HG03045 (cell line): Measurements from ENCODE around the gene SYNGR1.

Source experiments
- ATAC-seq: cut with Tn5 transposase; IDR thresholded peaks from one replicate; pipeline ENCODE4 v1.9.1; 2021; ENCODE audit warnings: mild to moderate bottlenecking, moderate library complexity; ENCODE audit not compliant: unreplicated experiment

SYNGR1 gene

DNA sequence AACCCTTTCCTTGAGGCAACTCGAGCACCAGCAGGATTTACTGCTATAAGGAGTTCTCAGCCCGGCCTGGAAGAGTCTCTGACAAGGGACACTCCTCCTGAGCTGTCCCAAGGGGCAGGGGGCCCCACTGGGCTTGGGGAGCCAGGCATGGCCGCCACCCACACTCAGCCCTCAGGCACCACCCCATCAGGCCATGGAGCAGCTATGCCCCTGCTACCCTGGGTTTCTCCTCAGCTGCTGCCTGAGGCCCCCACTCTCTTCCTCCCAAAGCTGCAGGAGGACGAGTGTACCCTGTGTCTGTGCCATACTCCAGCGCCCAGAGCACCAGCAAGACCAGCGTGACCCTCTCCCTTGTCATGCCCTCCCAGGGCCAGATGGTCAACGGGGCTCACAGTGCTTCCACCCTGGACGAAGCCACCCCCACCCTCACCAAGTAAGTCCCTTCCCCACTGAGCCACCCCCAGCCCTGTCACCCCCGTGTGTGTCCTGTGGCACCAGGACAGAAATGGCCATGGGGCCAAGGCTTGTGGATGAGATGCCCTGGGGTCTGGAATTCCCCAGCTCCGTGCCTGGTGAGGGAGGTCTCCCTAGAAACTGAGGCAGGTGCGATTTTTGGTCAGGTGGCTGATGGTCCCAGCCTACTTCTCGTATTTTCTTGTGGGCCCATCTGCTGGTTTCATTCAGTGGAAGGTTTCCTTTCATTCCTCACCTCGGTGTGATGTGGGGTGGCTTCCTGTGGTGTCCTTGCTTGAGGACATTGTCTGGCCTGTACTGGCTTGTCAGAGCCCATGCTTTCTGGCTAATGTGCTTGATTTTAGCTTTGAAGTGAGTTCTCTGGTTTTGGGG is 78.2 kb downstream of the SYNGR1 start:
- no peak for ATAC-seq

- no peak for ATAC-seq
These were observed 78.8 kb downstream of the SYNGR1 start for GRCh38 chr22:39428597-39429071.

DNA sequence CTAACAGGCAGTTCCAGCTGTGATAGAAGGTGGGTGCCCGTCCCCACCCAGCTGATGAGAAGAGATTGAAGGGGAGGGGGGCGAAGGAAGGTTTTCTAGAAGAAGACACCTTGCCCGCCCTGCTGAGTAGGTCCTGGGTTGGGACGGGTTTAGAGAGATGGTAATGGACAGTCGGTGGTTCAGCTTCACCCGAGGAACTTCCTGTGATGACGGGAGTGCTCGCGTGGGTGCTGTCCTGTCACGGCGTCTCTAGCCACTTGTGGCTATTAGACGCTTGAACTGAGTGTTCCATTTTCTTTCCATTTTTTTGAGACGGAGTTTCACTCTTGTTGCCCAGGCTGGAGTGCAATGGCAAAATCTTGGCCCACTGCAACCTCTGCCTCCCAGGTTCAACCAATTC is 79.4 kb downstream of the SYNGR1 start:
- ATAC-seq: no peak

DNA sequence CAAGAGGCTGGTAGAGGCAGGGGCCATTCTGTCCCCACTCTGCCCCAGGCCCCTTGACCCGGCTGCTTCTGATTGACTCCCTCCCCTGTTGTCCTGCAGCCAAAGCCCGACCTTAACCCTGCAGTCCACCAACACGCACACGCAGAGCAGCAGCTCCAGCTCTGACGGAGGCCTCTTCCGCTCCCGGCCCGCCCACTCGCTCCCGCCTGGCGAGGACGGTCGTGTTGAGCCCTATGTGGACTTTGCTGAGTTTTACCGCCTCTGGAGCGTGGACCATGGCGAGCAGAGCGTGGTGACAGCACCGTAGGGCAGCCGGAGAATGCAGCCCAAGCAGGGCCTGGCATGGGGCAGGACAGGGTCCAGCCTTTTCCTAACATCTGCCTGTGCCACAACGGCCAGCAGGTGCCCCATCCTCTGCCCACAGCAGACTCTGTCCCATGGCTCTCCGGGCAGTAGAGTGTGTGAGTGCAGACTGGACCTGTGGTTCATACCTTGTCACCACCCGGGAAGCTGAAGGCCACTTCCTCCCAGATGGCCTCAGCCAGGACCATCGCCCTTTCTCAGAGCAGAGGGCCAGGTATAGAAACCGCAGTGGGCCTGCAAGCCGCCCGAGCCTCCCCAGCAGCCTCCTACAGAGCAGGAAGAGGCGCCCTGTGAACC is 80.3 kb downstream of the SYNGR1 start:
- no peak for ATAC-seq

GRCh38 chr22:39430576-39431150 is 80.9 kb downstream of the SYNGR1 start:
- ATAC-seq: no peak

DNA sequence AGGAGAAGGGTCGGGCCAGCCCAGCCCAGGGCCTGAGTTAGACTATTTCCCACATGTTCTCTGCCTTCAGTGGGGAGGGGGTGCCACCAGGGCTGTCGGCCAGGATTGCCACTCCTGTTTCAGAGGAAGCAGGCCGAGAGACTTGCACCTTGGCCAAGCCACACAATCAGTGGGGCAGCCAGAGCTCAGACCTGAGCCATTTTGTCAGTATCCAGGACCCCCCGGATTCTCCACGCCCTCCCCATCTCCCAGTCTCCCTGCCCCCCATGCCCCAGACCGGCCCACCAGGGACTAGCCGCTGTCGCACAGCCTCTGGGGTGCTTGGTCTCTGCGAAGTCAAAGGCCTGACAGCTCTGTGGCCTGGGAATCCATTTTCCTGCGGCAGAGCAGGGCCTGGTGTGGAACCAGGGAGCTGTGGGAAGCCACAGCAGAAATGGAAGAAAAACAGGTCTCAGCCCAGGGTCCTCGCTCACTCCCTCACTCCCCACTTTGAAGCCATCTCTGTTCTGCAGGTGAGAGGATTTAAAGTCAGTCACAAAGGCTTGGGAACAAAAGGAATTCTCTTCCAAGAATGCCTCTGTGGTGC is 81.5 kb downstream of the SYNGR1 start:
- ATAC-seq: no peak

DNA sequence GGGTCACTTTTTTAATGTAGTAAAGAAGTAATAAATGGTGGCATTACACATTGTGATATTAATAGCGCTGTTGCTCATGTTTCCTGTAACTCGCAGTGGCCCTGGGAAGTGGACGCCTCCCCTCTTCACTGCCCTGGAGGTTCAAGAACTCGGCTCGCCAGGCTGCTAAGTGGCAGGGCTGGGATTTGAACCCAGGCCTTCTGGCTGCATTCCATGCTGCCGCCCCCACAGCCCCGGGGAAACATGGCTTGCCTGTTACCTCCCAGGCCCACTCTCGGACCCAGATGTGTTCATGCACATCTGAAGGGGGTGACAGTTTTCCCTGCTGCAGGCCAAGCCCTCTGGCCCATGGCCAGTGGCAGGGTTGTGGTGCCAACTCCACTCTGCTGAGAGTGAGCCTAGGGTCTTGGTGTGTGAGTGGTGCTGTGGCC is 82.0 kb downstream of the SYNGR1 start:
- ATAC-seq: no peak

- no peak for ATAC-seq
These were observed 82.6 kb downstream of the SYNGR1 start for GRCh38 chr22:39432361-39432811.

- no peak for ATAC-seq
These were observed 83.9 kb downstream of the SYNGR1 start for GRCh38 chr22:39433476-39434242.

GRCh38 chr22:39434243-39434653 is 84.5 kb downstream of the SYNGR1 start:
- no peak for ATAC-seq

GRCh38 chr22:39434721-39435120 is 84.9 kb downstream of the SYNGR1 start:
- ATAC-seq: no peak
